Measurements from ENCODE around the gene DPP10.

- TF ChIP-seq CTCF (conservative IDR thresholded peaks at IDR 0.05; ENCODE audit: low read length) (no peak), EZH2phosphoT487 (IDR thresholded peaks at IDR 0.05; ENCODE audit: borderline replicate concordance) (no peak)
Observed at GRCh38 chr2:115094441-115094840, 652.0 kb downstream of the DPP10 start.
